Measurements from ENCODE around the gene MTM1.

The MTM1 gene

DNA sequence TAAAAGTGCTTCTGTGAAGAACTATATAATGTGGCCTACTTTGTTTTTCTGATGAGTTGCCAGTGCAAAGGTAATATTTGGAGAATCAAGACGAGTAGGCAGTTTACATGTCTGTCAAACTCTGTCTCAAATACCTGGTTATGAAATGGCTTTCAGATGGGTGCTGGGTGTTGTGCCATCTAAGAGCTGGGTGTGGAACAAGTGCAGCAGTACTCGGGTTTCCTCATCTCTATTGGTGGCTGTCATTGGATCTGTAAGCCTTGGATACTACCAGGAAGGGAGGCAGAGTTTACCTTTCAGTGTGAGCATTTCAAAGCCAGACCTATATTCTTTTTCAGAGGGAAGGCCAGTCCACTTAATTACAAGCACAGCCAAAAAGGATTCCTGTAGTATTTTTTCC is 37.2 kb downstream of the MTM1 start:
- no peak overlapping the region for H3K9ac ChIP-seq (ENCODE audit: low read length)
- no peaks in the 10 kb centered on the region for H3K9me3 ChIP-seq (ENCODE audit: control insufficient read depth, insufficient read depth, low read depth, low read length)
- peaks cover 20% of the 10 kb centered on the region for H3K36me3 ChIP-seq (ENCODE audit: control insufficient read depth, insufficient read depth, low read length)
- H3K27me3 ChIP-seq (ENCODE audit: control insufficient read depth, insufficient read depth, low read length): no peaks in the 10 kb centered on the region
- no peaks in the 10 kb centered on the region for H3K4me1 ChIP-seq (ENCODE audit: control insufficient read depth, insufficient read depth, low read length)
- H3K27ac ChIP-seq (ENCODE audit: low read depth, low read length): no peak overlapping the region
- H3K4me3 ChIP-seq (ENCODE audit: low read depth, low read length): no peak overlapping the region

DNA sequence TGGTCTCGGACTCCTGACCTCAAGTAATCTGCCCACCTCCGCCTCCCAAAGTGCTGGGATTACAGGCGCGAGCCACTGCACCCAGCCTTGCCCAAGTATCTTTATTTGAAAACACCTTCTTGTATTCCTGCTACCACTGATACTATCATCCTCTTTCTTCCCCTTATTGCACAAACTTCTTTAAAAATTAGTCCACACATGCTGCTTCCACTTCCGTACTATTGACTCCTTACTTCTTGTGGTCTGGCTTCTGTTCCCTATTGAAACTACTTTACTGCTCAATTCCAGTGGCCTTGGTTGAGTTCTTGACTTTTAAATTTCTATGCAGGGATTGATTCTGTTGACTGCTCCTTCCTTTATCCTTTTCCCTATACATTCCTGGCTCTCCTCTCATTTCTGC is 38.8 kb downstream of the MTM1 start:
- H3K9me3 ChIP-seq (ENCODE audit: control insufficient read depth, insufficient read depth, low read depth, low read length): no peaks in the 10 kb centered on the region
- H3K36me3 ChIP-seq (ENCODE audit: control insufficient read depth, insufficient read depth, low read length): peaks cover 14% of the 10 kb centered on the region
- no peak overlapping the region for H3K9ac ChIP-seq (ENCODE audit: low read length)
- no peak overlapping the region for H3K4me3 ChIP-seq (ENCODE audit: low read depth, low read length)
- H3K27me3 ChIP-seq (ENCODE audit: control insufficient read depth, insufficient read depth, low read length): no peaks in the 10 kb centered on the region
- no peak overlapping the region for H3K27ac ChIP-seq (ENCODE audit: low read depth, low read length)
- no peaks in the 10 kb centered on the region for H3K4me1 ChIP-seq (ENCODE audit: control insufficient read depth, insufficient read depth, low read length)

DNA sequence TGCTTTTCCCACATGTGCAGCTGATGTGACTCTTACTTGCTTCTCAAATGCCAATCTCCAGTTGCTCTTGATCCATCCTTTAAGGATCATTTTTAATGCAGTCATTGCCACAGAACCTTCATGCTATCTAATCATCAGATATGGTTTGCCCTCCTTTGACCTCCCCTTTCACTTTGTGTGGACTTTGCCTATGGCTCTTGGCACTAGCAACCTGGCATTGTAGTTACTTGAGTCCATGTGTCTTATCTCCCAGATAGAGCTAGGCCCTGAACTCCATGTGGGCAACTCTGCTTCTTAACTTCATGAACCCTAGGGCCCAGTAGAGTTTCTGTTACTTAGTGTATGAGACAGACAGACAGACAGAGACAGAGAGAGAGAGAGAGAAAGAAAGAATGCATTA is 41.6 kb downstream of the MTM1 start:
- Histone ChIP-seq H3K9me3 (ENCODE audit: control insufficient read depth, insufficient read depth, low read depth, low read length) (no peaks in the 10 kb centered on the region), H3K9ac (ENCODE audit: low read length) (no peak overlapping the region), H3K36me3 (ENCODE audit: control insufficient read depth, insufficient read depth, low read length) (peaks cover 18% of the 10 kb centered on the region), H3K4me1 (ENCODE audit: control insufficient read depth, insufficient read depth, low read length) (no peaks in the 10 kb centered on the region), H3K27ac (ENCODE audit: low read depth, low read length) (no peak overlapping the region), H3K4me3 (ENCODE audit: low read depth, low read length) (no peak overlapping the region), H3K27me3 (ENCODE audit: control insufficient read depth, insufficient read depth, low read length) (no peaks in the 10 kb centered on the region)

DNA sequence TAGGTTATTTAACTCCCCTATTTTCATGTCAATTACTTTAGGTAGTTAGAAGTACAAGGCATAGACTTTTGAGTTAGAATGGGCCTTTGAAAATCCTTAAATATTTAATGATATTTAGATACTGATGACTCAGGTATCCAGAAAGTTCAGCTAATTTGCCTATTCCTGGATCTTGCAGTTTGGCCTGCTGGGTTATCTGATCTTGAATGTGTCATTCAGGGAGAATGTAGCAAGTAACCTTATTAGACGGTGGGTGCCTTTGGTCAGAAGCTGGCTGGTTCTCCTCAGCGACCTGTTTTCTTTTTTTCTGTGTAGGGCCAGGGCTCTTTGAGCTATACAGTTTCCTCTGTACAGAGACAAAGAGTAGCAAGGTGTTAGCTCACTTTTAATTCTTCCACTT is 42.0 kb downstream of the MTM1 start:
- no peaks in the 10 kb centered on the region for H3K9me3 ChIP-seq (ENCODE audit: control insufficient read depth, insufficient read depth, low read depth, low read length)
- H3K4me3 ChIP-seq (ENCODE audit: low read depth, low read length): no peak overlapping the region

DNA sequence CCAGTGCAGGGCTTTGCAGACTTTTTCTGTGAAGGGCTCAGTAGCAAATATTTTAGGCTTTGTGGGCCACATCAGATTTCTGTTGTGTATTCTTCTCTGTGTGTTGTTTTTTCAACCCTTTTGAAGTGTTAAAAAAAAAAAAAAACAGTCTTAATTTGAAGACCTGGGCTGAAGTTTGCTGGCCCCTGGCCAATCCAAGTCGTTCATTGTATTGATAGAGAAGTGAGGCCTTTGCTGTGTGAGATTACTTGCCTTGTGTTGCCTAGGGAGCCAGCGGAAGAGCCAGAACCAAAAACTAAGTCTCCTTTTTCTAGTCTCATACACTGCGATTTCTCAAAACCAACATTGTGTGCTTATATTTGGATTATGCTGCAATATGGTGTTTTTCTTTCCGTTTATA is 46.9 kb downstream of the MTM1 start:
- H3K4me3 ChIP-seq (ENCODE audit: low read depth, low read length): no peak overlapping the region

More for the DNA sequence above, 42.0 kb downstream of the MTM1 start:
- peaks cover 20% of the 10 kb centered on the region for H3K36me3 ChIP-seq (ENCODE audit: control insufficient read depth, insufficient read depth, low read length)
- H3K4me1 ChIP-seq (ENCODE audit: control insufficient read depth, insufficient read depth, low read length): no peaks in the 10 kb centered on the region
- no peak overlapping the region for H3K27ac ChIP-seq (ENCODE audit: low read depth, low read length)
- no peak overlapping the region for H3K9ac ChIP-seq (ENCODE audit: low read length)
- no peaks in the 10 kb centered on the region for H3K27me3 ChIP-seq (ENCODE audit: control insufficient read depth, insufficient read depth, low read length)

DNA sequence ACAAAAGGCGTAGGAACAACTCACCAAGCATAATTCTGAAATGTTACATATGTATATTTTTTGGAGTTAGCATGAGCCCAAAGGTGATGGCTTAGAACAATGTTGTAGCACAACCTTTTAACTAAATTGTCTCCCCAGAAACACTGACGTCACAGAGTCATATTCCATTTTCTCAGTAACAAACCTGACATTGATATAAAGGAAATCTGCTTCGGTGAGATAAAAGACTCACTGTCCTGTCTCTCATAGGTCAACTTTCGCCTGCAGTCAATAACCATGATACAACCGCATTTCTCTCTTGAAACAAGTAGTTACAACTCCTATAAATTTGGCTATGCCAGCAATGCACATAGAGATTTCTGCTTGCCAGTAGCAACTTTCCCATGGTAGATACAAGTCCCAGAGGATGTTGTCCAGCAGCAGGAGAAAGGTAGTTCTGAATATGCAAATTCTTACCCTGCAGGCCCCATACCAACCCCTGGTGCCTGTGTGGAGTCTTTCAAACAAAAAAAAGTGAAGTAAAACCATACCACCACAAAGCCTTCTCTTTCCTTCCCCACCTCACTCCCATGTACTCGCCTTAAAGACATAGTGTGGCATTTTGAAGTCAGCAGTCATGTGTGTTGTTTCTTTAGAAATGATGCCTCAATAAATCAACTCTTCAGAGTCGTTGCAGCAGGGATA is 47.9 kb downstream of the MTM1 start:
- no peak overlapping the region for H3K27ac ChIP-seq (ENCODE audit: low read depth, low read length)
- H3K4me1 ChIP-seq (ENCODE audit: control insufficient read depth, insufficient read depth, low read length): peaks cover 11% of the 10 kb centered on the region

More for the DNA sequence above, 46.9 kb downstream of the MTM1 start:
- H3K4me1 ChIP-seq (ENCODE audit: control insufficient read depth, insufficient read depth, low read length): peaks cover 11% of the 10 kb centered on the region
- H3K27me3 ChIP-seq (ENCODE audit: control insufficient read depth, insufficient read depth, low read length): no peaks in the 10 kb centered on the region
- no peaks in the 10 kb centered on the region for H3K9me3 ChIP-seq (ENCODE audit: control insufficient read depth, insufficient read depth, low read depth, low read length)
- peaks cover 45% of the 10 kb centered on the region for H3K36me3 ChIP-seq (ENCODE audit: control insufficient read depth, insufficient read depth, low read length)
- H3K27ac ChIP-seq (ENCODE audit: low read depth, low read length): no peak overlapping the region
- no peak overlapping the region for H3K9ac ChIP-seq (ENCODE audit: low read length)

DNA sequence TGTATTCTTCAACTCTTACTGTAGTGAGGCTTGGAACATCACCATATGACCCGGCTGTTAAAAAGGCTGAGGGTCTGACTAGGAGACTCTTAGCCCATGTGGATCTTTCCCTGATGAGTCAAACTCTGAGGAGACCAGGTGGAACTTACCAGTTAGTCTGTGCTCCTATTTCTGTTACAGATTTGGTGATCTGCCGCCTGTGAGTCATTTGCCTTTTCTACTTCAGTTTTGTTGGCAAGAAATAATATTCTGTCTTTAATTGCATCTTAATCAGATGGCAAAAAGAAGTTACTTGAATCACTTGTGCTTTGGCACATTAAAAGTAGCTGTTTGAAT is 48.4 kb downstream of the MTM1 start:
- Histone ChIP-seq H3K4me1 (ENCODE audit: control insufficient read depth, insufficient read depth, low read length) (peaks cover 11% of the 10 kb centered on the region), H3K36me3 (ENCODE audit: control insufficient read depth, insufficient read depth, low read length) (peaks cover 57% of the 10 kb centered on the region), H3K9ac (ENCODE audit: low read length) (no peak overlapping the region), H3K27ac (ENCODE audit: low read depth, low read length) (no peak overlapping the region), H3K9me3 (ENCODE audit: control insufficient read depth, insufficient read depth, low read depth, low read length) (no peaks in the 10 kb centered on the region), H3K4me3 (ENCODE audit: low read depth, low read length) (no peak overlapping the region), H3K27me3 (ENCODE audit: control insufficient read depth, insufficient read depth, low read length) (no peaks in the 10 kb centered on the region)

More for the DNA sequence above, 47.9 kb downstream of the MTM1 start:
- Histone ChIP-seq H3K4me3 (ENCODE audit: low read depth, low read length) (no peak overlapping the region), H3K9ac (ENCODE audit: low read length) (no peak overlapping the region), H3K36me3 (ENCODE audit: control insufficient read depth, insufficient read depth, low read length) (peaks cover 52% of the 10 kb centered on the region), H3K9me3 (ENCODE audit: control insufficient read depth, insufficient read depth, low read depth, low read length) (no peaks in the 10 kb centered on the region), H3K27me3 (ENCODE audit: control insufficient read depth, insufficient read depth, low read length) (no peaks in the 10 kb centered on the region)

DNA sequence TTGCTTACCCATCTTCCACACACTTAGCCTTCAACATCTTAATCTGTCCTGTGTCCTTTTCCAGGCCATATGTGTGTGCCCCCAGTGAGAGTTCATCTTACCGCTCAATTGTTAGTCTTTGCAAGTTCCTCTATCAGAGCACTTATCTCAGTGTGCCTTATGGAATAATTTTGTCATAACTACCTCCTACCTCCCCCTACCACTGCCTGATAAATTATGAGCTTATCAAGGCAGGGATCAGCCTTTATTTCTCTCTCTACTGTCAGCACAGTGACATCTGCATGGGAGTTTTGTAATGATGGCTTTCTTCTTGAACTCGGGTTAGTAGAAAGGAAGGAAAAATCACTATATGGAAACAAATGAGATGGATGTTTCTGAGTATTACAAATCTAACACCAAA is 53.2 kb downstream of the MTM1 start:
- Histone ChIP-seq H3K9me3 (ENCODE audit: control insufficient read depth, insufficient read depth, low read depth, low read length) (no peaks in the 10 kb centered on the region), H3K27ac (ENCODE audit: low read depth, low read length) (no peak overlapping the region), H3K4me3 (ENCODE audit: low read depth, low read length) (no peak overlapping the region), H3K27me3 (ENCODE audit: control insufficient read depth, insufficient read depth, low read length) (no peaks in the 10 kb centered on the region), H3K36me3 (ENCODE audit: control insufficient read depth, insufficient read depth, low read length) (peaks cover 46% of the 10 kb centered on the region), H3K4me1 (ENCODE audit: control insufficient read depth, insufficient read depth, low read length) (peaks cover 3% of the 10 kb centered on the region), H3K9ac (ENCODE audit: low read length) (no peak overlapping the region)

DNA sequence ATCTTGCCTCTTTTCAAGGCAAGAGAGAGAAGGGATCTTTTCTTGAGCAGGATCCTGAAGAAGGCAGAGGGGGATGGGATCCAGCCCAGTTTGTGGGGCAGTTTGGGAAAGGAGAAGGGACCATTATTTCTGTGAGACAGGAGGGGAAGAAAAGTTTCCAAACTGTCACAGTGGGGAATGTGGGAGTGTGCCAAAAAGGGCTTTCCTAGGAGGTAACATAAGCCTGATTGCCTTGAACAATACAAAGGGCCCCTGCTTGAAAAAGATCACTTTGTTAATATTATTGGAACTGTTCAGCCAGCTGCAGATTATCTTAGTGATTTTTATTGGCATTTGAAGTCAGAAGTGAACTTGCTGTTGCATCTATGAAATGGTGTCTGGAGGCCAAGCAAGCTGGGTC is 55.2 kb downstream of the MTM1 start:
- no peaks in the 10 kb centered on the region for H3K9me3 ChIP-seq (ENCODE audit: control insufficient read depth, insufficient read depth, low read depth, low read length)
- H3K4me1 ChIP-seq (ENCODE audit: control insufficient read depth, insufficient read depth, low read length): no peaks in the 10 kb centered on the region
- H3K27me3 ChIP-seq (ENCODE audit: control insufficient read depth, insufficient read depth, low read length): no peaks in the 10 kb centered on the region
- H3K4me3 ChIP-seq (ENCODE audit: low read depth, low read length): no peak overlapping the region
- peaks cover 57% of the 10 kb centered on the region for H3K36me3 ChIP-seq (ENCODE audit: control insufficient read depth, insufficient read depth, low read length)
- H3K9ac ChIP-seq (ENCODE audit: low read length): no peak overlapping the region
- H3K27ac ChIP-seq (ENCODE audit: low read depth, low read length): no peak overlapping the region

DNA sequence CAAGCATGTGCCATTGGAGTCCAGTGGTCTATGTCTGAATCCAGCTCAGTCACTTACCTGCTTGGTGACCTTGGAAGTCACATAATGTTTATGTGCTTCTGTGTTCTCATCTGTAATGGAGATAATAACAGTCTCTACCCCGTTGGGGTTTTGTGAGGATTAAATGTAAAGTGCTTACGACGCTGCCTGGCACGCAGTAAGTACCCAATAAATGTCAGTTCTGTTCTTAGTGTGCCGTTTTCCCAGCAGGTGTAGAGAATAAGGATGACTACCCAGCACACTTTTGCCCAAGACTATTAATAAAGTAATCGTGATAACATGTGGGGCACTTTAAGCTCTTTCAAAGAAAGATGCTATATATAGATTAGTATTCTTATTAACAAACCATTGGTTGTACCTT is 56.7 kb downstream of the MTM1 start:
- H3K4me3 ChIP-seq (ENCODE audit: low read depth, low read length): no peak overlapping the region
- H3K27me3 ChIP-seq (ENCODE audit: control insufficient read depth, insufficient read depth, low read length): no peaks in the 10 kb centered on the region
- H3K36me3 ChIP-seq (ENCODE audit: control insufficient read depth, insufficient read depth, low read length): peaks cover 51% of the 10 kb centered on the region
- no peak overlapping the region for H3K9ac ChIP-seq (ENCODE audit: low read length)
- H3K9me3 ChIP-seq (ENCODE audit: control insufficient read depth, insufficient read depth, low read depth, low read length): no peaks in the 10 kb centered on the region
- H3K4me1 ChIP-seq (ENCODE audit: control insufficient read depth, insufficient read depth, low read length): no peaks in the 10 kb centered on the region
- H3K27ac ChIP-seq (ENCODE audit: low read depth, low read length): no peak overlapping the region

DNA sequence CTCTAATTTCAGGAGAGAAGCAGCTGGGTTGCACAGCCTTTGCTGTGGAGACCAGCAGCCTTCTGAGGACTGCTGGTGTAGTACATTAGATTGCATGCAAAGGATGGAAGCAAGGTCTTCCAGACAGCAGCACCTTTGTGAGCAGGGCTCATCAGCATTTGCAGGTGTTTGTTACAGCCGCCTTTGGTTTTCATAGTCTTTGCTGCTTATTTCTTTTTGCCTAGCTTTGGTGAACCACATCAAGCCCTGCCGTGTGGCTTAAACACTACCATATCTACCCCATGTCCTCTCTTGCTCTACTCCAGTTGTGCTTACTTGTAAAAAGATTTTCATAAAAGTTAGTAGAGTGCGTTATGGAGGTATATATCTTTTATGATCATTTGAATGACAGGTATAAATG is 57.5 kb downstream of the MTM1 start:
- Histone ChIP-seq H3K4me1 (ENCODE audit: control insufficient read depth, insufficient read depth, low read length) (no peaks in the 10 kb centered on the region), H3K27ac (ENCODE audit: low read depth, low read length) (no peak overlapping the region), H3K9me3 (ENCODE audit: control insufficient read depth, insufficient read depth, low read depth, low read length) (no peaks in the 10 kb centered on the region), H3K4me3 (ENCODE audit: low read depth, low read length) (no peak overlapping the region), H3K27me3 (ENCODE audit: control insufficient read depth, insufficient read depth, low read length) (no peaks in the 10 kb centered on the region), H3K36me3 (ENCODE audit: control insufficient read depth, insufficient read depth, low read length) (peaks cover 53% of the 10 kb centered on the region), H3K9ac (ENCODE audit: low read length) (no peak overlapping the region)

DNA sequence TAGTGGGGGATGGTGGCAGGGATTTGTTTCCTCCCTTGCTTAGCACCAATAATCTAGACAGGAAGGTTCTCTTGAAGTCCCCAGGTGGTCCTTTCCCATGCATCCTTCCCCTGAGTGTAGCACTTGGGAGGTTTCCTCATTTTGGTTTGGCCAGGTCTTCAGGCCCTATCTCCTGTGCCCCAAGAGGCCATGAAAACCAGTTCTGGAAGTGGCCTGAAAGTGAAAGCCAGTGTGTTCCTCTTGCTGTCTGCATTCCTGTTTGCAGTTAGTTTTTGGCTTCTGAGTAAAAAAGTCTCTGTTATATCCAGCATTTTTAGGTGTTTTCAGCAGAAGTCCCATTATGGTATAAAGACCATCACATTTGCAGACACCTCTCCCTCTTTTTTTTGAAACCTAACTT is 59.5 kb downstream of the MTM1 start:
- H3K36me3 ChIP-seq (ENCODE audit: control insufficient read depth, insufficient read depth, low read length): peaks cover 56% of the 10 kb centered on the region
- H3K27me3 ChIP-seq (ENCODE audit: control insufficient read depth, insufficient read depth, low read length): no peaks in the 10 kb centered on the region
- H3K9ac ChIP-seq (ENCODE audit: low read length): no peak overlapping the region
- H3K4me1 ChIP-seq (ENCODE audit: control insufficient read depth, insufficient read depth, low read length): no peaks in the 10 kb centered on the region
- no peaks in the 10 kb centered on the region for H3K9me3 ChIP-seq (ENCODE audit: control insufficient read depth, insufficient read depth, low read depth, low read length)
- H3K27ac ChIP-seq (ENCODE audit: low read depth, low read length): no peak overlapping the region
- no peak overlapping the region for H3K4me3 ChIP-seq (ENCODE audit: low read depth, low read length)
